K562 (cell line): ENCODE data around the gene CCDC183. TPM values are rescaled to one million over a fixed set of nuclear protein-coding genes. Genes with fewer than 3 reads are reported as not detected.

Experiments used
- ATAC-seq: fragments of 200-7000 bp; cut with Tn5 transposase; 3 replicates; pipeline ENCODE4 v1.9.1; 2020; ENCODE audit warnings: moderate library complexity
- BruUV-seq: library from RNA; stranded (reverse); fragments of 400-500 nt; replicated peaks from 2 replicates; lab custom pipeline; 2021; lab: Mats Ljungman, UMichigan
- CTCF ChIA-PET: fragments of 300-600 bp; formaldehyde crosslinking; extraction: SDS; loops from one replicate; lab custom pipeline; 2021; ENCODE audit warnings: low intra/inter-chr PET ratio; lab: Yijun Ruan, JAX
- POLR2A ChIA-PET: fragments of 300-600, 350-650 bp; sonication (Branson Sonifier 250); formaldehyde crosslinking; extraction: SDS; loops from one replicate; lab custom pipeline; 2021; ENCODE audit warnings: antibody characterized with exemption, inconsistent platforms; lab: Yijun Ruan, JAX
- DNase-seq, 4 experiments: peaks; one replicate each; pipeline versions ENCODE4 v3.0.0 to v3.0.0-alpha.2; 2011 to 2018; ENCODE audit warnings: low spot score in 3 of 4, mixed read lengths in 3 of 4; ENCODE audit errors: extremely low read depth in 1 of 4
- FAIRE-seq: peaks from 2 replicates; lab custom pipeline; 2011; peaks lifted over from hg19 to GRCh38; lab: Jason Lieb, UNC
- H2AFZ ChIP-seq: 2 replicates; pipeline ENCODE4 v1.6.0; 2011; ENCODE audit warnings: low read depth, low read length, control low read depth, inconsistent platforms
- H3K27ac ChIP-seq: fragments of 200-600 bp; 3 replicates; pipeline ENCODE4 v1.8.0; 2011; ENCODE audit warnings: low read depth, mild to moderate bottlenecking, control low read depth, inconsistent platforms, low read length, moderate library complexity, mixed read lengths; ENCODE audit errors: extremely low read depth
- H3K27me3 ChIP-seq, 2 experiments: fragments of 300-600 bp in 1 of 2; 2 replicates in 1 of 2; 3 replicates in 1 of 2; pipeline versions ENCODE4 v1.6.0 to v1.8.0; 2011; ENCODE audit warnings: inconsistent platforms in 2 of 2, low read length in 2 of 2, mild to moderate bottlenecking in 1 of 2, mixed read lengths in 1 of 2, moderate library complexity in 1 of 2; ENCODE audit not compliant: control insufficient read depth in 2 of 2, insufficient read depth in 2 of 2
- H3K36me3 ChIP-seq: fragments of 300-600 bp; 3 replicates; pipeline ENCODE4 v1.8.0; 2011; ENCODE audit warnings: mild to moderate bottlenecking, low read length, inconsistent platforms; ENCODE audit not compliant: control insufficient read depth, insufficient read depth
- H3K4me1 ChIP-seq, 2 experiments: fragments of 200-600 bp in 1 of 2; replicated peaks in 1 of 2; 2 replicates in 1 of 2; 3 replicates in 1 of 2; pipeline versions ENCODE4 v1.5.1 to v1.8.0; 2011; ENCODE audit warnings: inconsistent platforms in 2 of 2, low read length in 2 of 2, mild to moderate bottlenecking in 1 of 2, mixed read lengths in 1 of 2, moderate library complexity in 1 of 2; ENCODE audit not compliant: control insufficient read depth in 2 of 2, insufficient read depth in 2 of 2
- H3K4me2 ChIP-seq: 2 replicates; pipeline ENCODE4 v1.6.1; 2011; ENCODE audit warnings: low read length, control low read depth, inconsistent platforms, mixed read lengths; ENCODE audit not compliant: insufficient read depth
- H3K4me3 ChIP-seq: fragments of 200-600 bp; sonication (generic), shearing (Covaris generic); 2 replicates; pipeline ENCODE4 v1.5.1; 2016; ENCODE audit warnings: control low read depth, inconsistent platforms
- H3K79me2 ChIP-seq: fragments of 200-600 bp; 3 replicates; pipeline ENCODE4 v1.8.0; 2011; ENCODE audit warnings: low read length, inconsistent platforms; ENCODE audit not compliant: control insufficient read depth, insufficient read depth
- H3K9ac ChIP-seq, 2 experiments: 2 replicates each; pipeline versions ENCODE4 v1.6.0 to v1.6.1; 2011; ENCODE audit warnings: low read depth in 2 of 2, low read length in 2 of 2, control low read depth in 1 of 2, inconsistent platforms in 1 of 2, mild to moderate bottlenecking in 1 of 2, mixed read lengths in 1 of 2; ENCODE audit not compliant: insufficient read depth in 1 of 2
- H3K9me1 ChIP-seq: one replicate; pipeline ENCODE4 v1.6.0; 2011; ENCODE audit warnings: inconsistent platforms, mild to moderate bottlenecking, low read length, moderate library complexity; ENCODE audit not compliant: control insufficient read depth, insufficient read depth
- H3K9me3 ChIP-seq: replicated peaks from 2 replicates; pipeline ENCODE4 v1.5.1; 2011; ENCODE audit warnings: low read depth, low read length, inconsistent platforms; ENCODE audit not compliant: control insufficient read depth, insufficient read depth
- H4K20me1 ChIP-seq: replicated peaks from 2 replicates; pipeline ENCODE4 v1.6.1; 2011; ENCODE audit warnings: low read length, inconsistent platforms, mixed read lengths; ENCODE audit not compliant: control insufficient read depth, insufficient read depth
- CBX1 ChIP-seq: sonication (generic); IDR thresholded peaks from 2 replicates; pipeline ENCODE4 v1.6.1; 2016; ENCODE audit warnings: antibody characterized with exemption, low read depth, mild to moderate bottlenecking
- CEBPB ChIP-seq: fragments of 450-650 bp; IDR thresholded peaks from 2 replicates; pipeline ENCODE4 v1.6.1; 2016; ENCODE audit warnings: missing genetic modification characterization, missing compliant biosample characterization
- FOXM1 ChIP-seq, 2 experiments: fragments of 450-650 bp in 1 of 2; sonication (generic) in 1 of 2; formaldehyde crosslinking in 1 of 2; IDR thresholded peaks; 2 replicates each; pipeline versions ENCODE4 v1.6.1 to v1.9.0; 2017 to 2022; ENCODE audit warnings: low read depth in 2 of 2, mild to moderate bottlenecking in 2 of 2, missing genetic modification reagents in 1 of 2, moderate library complexity in 1 of 2
- HNRNPK ChIP-seq: fragments of 200-400 bp; formaldehyde crosslinking; IDR thresholded peaks from one replicate; pipeline ENCODE4 v1.6.1; 2018; ENCODE audit warnings: mild to moderate bottlenecking, low read depth, low read length; ENCODE audit not compliant: poor library complexity, severe bottlenecking
- MEIS2 ChIP-seq: fragments of 450-650 bp; IDR thresholded peaks from 2 replicates; pipeline ENCODE4 v1.6.1; 2014; ENCODE audit warnings: mild to moderate bottlenecking; ENCODE audit not compliant: partially characterized antibody
- NEUROD1 ChIP-seq: fragments of 150-350 bp; IDR thresholded peaks from 2 replicates; pipeline ENCODE4 v1.6.1; 2014; ENCODE audit warnings: borderline replicate concordance, low read length, low read depth; ENCODE audit not compliant: partially characterized antibody
- NFIC ChIP-seq: fragments of 450-650 bp; IDR thresholded peaks from 2 replicates; pipeline ENCODE4 v1.6.1; 2017; ENCODE audit warnings: mild to moderate bottlenecking, inconsistent platforms
- RCOR1 ChIP-seq, 2 experiments: IDR thresholded peaks; 2 replicates each; pipeline ENCODE4 v1.6.1; 2012; ENCODE audit warnings: low read depth in 2 of 2, low read length in 2 of 2, borderline replicate concordance in 1 of 2, improper control_type of control experiment in 1 of 2
- SMAD1 ChIP-seq: fragments of 150-350 bp; IDR thresholded peaks from 2 replicates; pipeline ENCODE4 v1.6.1; 2014; ENCODE audit warnings: low read length, low read depth; ENCODE audit not compliant: partially characterized antibody
- TCFL5 ChIP-seq: fragments of 250-450 bp; sonication (Bioruptor Pico); conservative IDR thresholded peaks from 2 replicates; pipeline ENCODE4 v1.6.1; 2021; ENCODE audit warnings: mild to moderate bottlenecking, moderate library complexity, matching md5 sums
- ZNF239 ChIP-seq: fragments of 250-450 bp; sonication (Bioruptor Pico); IDR thresholded peaks from 2 replicates; pipeline ENCODE4 v1.4.0; 2020; ENCODE audit warnings: mild to moderate bottlenecking
- ZNF586 ChIP-seq: fragments of 450-650 bp; formaldehyde crosslinking; conservative IDR thresholded peaks from 2 replicates; pipeline ENCODE4 v1.4.0; 2020; ENCODE audit warnings: mild to moderate bottlenecking, moderate library complexity
- WGBS: fragments of 100-300 bp; shearing (Covaris generic); methylation state at CpG from one replicate; pipeline ENCODE4 v1.1.6; 2016; ENCODE audit warnings: low coverage, mixed read lengths; ENCODE audit not compliant: insufficient coverage; ENCODE audit errors: missing lambda C conversion rate; 5-methylcytosine and 5-hydroxymethylcytosine counted together
- in situ Hi-C: fragments of 300-500 bp; cut with MboI; formaldehyde crosslinking; loops from 4 replicates; pipeline ENCODE4 v1.15.0; 2018; ENCODE audit warnings: inconsistent platforms, mixed read lengths
- intact Hi-C: fragments of 100-400 bp; cut with micrococcal nuclease; formaldehyde crosslinking; loops from 2 replicates; pipeline ENCODE4 v1.14.2; 2022
- polyA plus RNA-seq, 8 experiments: library from polyadenylated mRNA; depleted of rRNA in 4 of 8; stranded (reverse) in 5 of 8; unstranded in 3 of 8; fragments of >200 nt; fragmentation: Nextera tagmentation in 2 of 8; fragmentation: Illumina TruSeq in 1 of 8; extraction: Ambion mirVana in 2 of 8; extraction: Trizol in 1 of 8; gene quantifications; 2 replicates each; pipeline versions ENCODE4 v1.2.1 to v1.2.3, GENCODE V29; 2011 to 2014; ENCODE audit warnings: inconsistent platforms in 1 of 8, missing spikeins in 1 of 8
- total RNA-seq, 7 experiments: library from RNA; depleted of rRNA in 6 of 7; stranded (reverse); fragments of >200 nt in 6 of 7; fragmentation: Illumina TruSeq in 2 of 7; extraction: Trizol in 2 of 7; gene quantifications; 2 replicates each; pipeline versions ENCODE4 v1.2.1 to v1.2.3, GENCODE V29; 2011 to 2021; ENCODE audit warnings: low replicate concordance in 1 of 7
- TF ChIP-seq, protein P1 (sequence below), 3 experiments: fragments of 200-800 bp in 1 of 3; sonication (Bioruptor generic) in 1 of 3; sonication (generic) in 1 of 3; formaldehyde crosslinking in 1 of 3; IDR thresholded peaks; 2 replicates each; pipeline versions ENCODE4 v1.6.1 to v1.8.0; 2016 to 2022; ENCODE audit warnings: mild to moderate bottlenecking in 2 of 3, missing compliant biosample characterization in 2 of 3, missing genetic modification characterization in 2 of 3, missing genetic modification reagents in 1 of 3
- TF ChIP-seq, protein P2 (sequence below): IDR thresholded peaks from 2 replicates; pipeline ENCODE4 v1.6.1; 2011; ENCODE audit warnings: borderline replicate concordance, low read depth, mild to moderate bottlenecking, moderate library complexity, low read length; ENCODE audit not compliant: insufficient read depth, poor library complexity, severe bottlenecking

CCDC183 gene
- total and polyA plus RNA-seq, 9 of the 15 experiments (the other 6 are each of a cell fraction or from before 2014, with no cell fraction given), result 0.21 to 0.60 (median 0.29) TPM; not detected in 4

DNA sequence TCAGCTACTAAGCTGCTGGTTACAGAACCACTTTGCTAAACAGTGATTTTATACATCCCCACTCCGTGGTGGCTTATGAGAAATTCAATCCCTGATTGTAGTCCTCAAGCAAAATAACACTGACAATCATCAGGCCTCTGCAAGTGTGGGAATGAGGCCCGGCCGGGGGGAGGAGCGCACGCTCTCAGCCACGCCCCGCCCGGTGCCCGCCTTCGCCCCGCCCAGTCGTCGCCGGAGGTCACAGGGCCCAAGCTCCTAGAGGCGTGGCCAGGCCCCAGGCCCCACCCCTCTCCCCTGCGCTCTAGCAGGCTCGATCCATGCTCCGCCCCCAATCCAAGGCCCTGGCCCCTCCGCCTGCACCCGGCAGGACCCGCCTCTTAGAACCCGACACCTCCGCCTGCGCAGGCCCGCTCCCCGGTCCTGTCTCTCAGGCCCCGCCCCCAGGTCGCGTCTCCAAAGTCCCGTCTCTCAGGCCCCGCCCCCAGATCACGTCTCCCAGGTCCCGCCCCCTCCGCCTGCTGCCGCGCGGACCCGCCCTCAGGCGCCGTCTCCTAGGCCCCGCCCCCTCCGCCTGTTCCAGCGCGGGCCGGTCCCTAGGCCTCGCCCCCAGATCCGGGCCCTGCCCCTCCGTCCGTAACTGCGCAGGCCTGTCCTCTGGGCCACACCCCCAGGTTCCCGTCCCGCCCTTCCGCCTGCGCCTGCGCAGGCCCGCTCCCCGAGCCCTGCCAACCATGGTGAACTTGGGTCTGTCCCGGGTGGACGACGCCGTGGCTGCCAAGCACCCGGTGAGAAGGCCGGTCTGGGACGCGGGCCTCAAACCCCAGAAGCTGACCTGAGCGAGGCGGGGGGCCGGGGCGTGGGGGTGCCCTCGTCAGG is 5.3 kb upstream of the CCDC183 start, which contains the start of gene TMEM141:
Gene TMEM141, plus strand, starts transcription at position 705 of the 876 bp plus-strand sequence. Its CDS starts 27 bp downstream, at position 732.
- H3K4me1 ChIP-seq, result peaks cover 57 to 65% of the 10 kb centered on the region in 2 experiments
- H3K36me3 ChIP-seq, result peaks cover 18% of the 10 kb centered on the region; the same call in 1 of the 3 replicates
- ATAC-seq, result peak; percentile 91
- ChIA-PET CTCF (interaction anchor here (1.0 to 1.9 kb wide), 2 partner anchors 25 to 238 kb away, joined by 4 to 7 read pairs; no protein-coding TSS in a partner anchor), POLR2A (interaction anchor here (0.5 to 1.0 kb wide), 5 partner anchors 26 to 247 kb away, joined by 3 to 4 read pairs (median 3); no protein-coding TSS in a partner anchor)
- BruUV-seq, result no TSS peak
- intact Hi-C loops (loop anchor here (2.0 kb wide), 1 partner anchor 58 kb away; the partner anchor contains the start of gene PHPT1), in situ Hi-C loops (loop anchor here (25.0 kb wide), 1 partner anchor 446 kb away; the partner anchor contains the start of genes CYSRT1, RNF224, SLC34A3 and TUBB4B)
- DNase-seq, result peak; percentile 93 to 99 (median 96)
- under 1% methylated on average over 32 of the region's 70 CpGs for WGBS
- FAIRE-seq, result peak; percentile 76
- H3K9me1 ChIP-seq, result peaks cover 4% of the 10 kb centered on the region
- peaks cover 5% of the 10 kb centered on the region; the same call in 1 of the 2 replicates for H4K20me1 ChIP-seq
- no peaks in the 10 kb centered on the region for H3K27me3 ChIP-seq
- no peaks in the 10 kb centered on the region for H3K9me3 ChIP-seq
- H3K79me2 ChIP-seq, result peaks cover 19% of the 10 kb centered on the region
- peak within 1 kb of the TSS; percentile 86 to 93 for H3K9ac ChIP-seq
- H2AFZ ChIP-seq, result peak within 1 kb of the TSS; percentile 54; the same call in 1 of the 2 replicates
- H3K4me3 ChIP-seq, result peak within 1 kb of the TSS; percentile 58
- H3K4me2 ChIP-seq, result peak within 1 kb of the TSS; percentile 99
- peak within 1 kb of the TSS; percentile 93 for H3K27ac ChIP-seq
- TF ChIP-seq, protein P1, sequence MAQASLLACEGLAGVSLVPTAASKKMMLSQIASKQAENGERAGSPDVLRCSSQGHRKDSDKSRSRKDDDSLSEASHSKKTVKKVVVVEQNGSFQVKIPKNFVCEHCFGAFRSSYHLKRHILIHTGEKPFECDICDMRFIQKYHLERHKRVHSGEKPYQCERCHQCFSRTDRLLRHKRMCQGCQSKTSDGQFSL (CRISPR knock-in tag; IDR thresholded peaks at IDR 0.05), result no peak
- TF ChIP-seq, protein P1 (tag; IDR thresholded peaks at IDR 0.05), result no peak
- TF ChIP-seq, protein P2, sequence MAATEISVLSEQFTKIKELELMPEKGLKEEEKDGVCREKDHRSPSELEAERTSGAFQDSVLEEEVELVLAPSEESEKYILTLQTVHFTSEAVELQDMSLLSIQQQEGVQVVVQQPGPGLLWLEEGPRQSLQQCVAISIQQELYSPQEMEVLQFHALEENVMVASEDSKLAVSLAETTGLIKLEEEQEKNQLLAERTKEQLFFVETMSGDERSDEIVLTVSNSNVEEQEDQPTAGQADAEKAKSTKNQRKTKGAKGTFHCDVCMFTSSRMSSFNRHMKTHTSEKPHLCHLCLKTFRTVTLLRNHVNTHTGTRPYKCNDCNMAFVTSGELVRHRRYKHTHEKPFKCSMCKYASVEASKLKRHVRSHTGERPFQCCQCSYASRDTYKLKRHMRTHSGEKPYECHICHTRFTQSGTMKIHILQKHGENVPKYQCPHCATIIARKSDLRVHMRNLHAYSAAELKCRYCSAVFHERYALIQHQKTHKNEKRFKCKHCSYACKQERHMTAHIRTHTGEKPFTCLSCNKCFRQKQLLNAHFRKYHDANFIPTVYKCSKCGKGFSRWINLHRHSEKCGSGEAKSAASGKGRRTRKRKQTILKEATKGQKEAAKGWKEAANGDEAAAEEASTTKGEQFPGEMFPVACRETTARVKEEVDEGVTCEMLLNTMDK, result no peak
- TF ChIP-seq NEUROD1 (peak; percentile 15), TCFL5 (CRISPR knock-in tag) (no peak), FOXM1 (IDR thresholded peaks at IDR 0.05; ENCODE audit: low read depth) (no peak), FOXM1 (CRISPR knock-in tag; IDR thresholded peaks at IDR 0.05; ENCODE audit: low read depth) (no peak), CEBPB (no peak), ZNF586 (CRISPR knock-in tag) (peak; percentile 17; the same call in 1 of the 2 replicates), ZNF239 (CRISPR knock-in tag) (no peak), SMAD1 (peak; percentile 18), NFIC (no peak), HNRNPK (no peak), CBX1 (no peak), MEIS2 (peak; percentile 96), RCOR1 (IDR thresholded peaks at IDR 0.05; ENCODE audit: borderline replicate concordance in 1 of 2, low read depth in 2 of 2, low read length in 2 of 2) (no peak)
